ENCODE measurements around the gene RAB1B. TPM values are rescaled to one million over a fixed set of nuclear protein-coding genes. Genes with fewer than 3 reads are reported as not detected.
"Not testable (repeated sequence)": the region's sequence is repeated elsewhere in the genome, so short reads cannot be mapped to it uniquely, and the experiment has no call there.

Gene RAB1B
- total RNA-seq, 4 donors from 2014 or later, result 79.0 to 124 (median 115) TPM

GRCh38 chr11:66271816-66272215, 3.4 kb downstream of the RAB1B start:
- Histone ChIP-seq H3K27ac (no peak overlapping the region), H3K9me3 (no peaks in the 10 kb centered on the region), H3K36me3 (peaks cover 58% of the 10 kb centered on the region), H3K27me3 (no peaks in the 10 kb centered on the region), H3K4me3 (no peak overlapping the region), H3K4me1 (peaks cover 51% of the 10 kb centered on the region)
- no peak for TF ChIP-seq EP300 (IDR thresholded peaks at IDR 0.05)
- TF ChIP-seq CTCF (IDR thresholded peaks at IDR 0.05), result no peak
- no peak for TF ChIP-seq POLR2A (IDR thresholded peaks at IDR 0.05)
- TF ChIP-seq POLR2AphosphoS5 (IDR thresholded peaks at IDR 0.05), result no peak
- 91% methylated on average over 7 of the region's 7 CpGs for WGBS
- DNase-seq (ENCODE audit: low spot score in 2 of 2), result no peak

GRCh38 chr11:66272596-66272995, 4.2 kb downstream of the RAB1B start:
- Histone ChIP-seq H3K4me3 (no peak overlapping the region), H3K27ac (no peak overlapping the region), H3K27me3 (no peaks in the 10 kb centered on the region), H3K36me3 (peaks cover 60% of the 10 kb centered on the region), H3K9me3 (no peaks in the 10 kb centered on the region), H3K4me1 (peaks cover 47% of the 10 kb centered on the region)
- WGBS, result 86% methylated on average over 1 of the region's 2 CpGs
- TF ChIP-seq CTCF (IDR thresholded peaks at IDR 0.05), result no peak
- TF ChIP-seq POLR2A (IDR thresholded peaks at IDR 0.05), result no peak
- no peak for TF ChIP-seq POLR2AphosphoS5 (IDR thresholded peaks at IDR 0.05)
- TF ChIP-seq EP300 (IDR thresholded peaks at IDR 0.05), result no peak
- no peak for DNase-seq (ENCODE audit: low spot score in 2 of 2)

- H3K4me1 ChIP-seq, result peaks cover 49% of the 10 kb centered on the region
- no peaks in the 10 kb centered on the region for H3K9me3 ChIP-seq
- H3K27me3 ChIP-seq, result no peaks in the 10 kb centered on the region
- H3K27ac ChIP-seq, result no peak overlapping the region
- H3K4me3 ChIP-seq, result no peak overlapping the region
- peaks cover 60% of the 10 kb centered on the region for H3K36me3 ChIP-seq
- WGBS, result 54% methylated on average over 1 of the region's 1 CpG
- no peak for DNase-seq (ENCODE audit: low spot score in 2 of 2)
- TF ChIP-seq EP300 (IDR thresholded peaks at IDR 0.05) (no peak), CTCF (IDR thresholded peaks at IDR 0.05) (no peak), POLR2A (IDR thresholded peaks at IDR 0.05) (no peak), POLR2AphosphoS5 (IDR thresholded peaks at IDR 0.05) (no peak)
Measured at GRCh38 chr11:66274219-66274618, 5.8 kb downstream of the RAB1B start.

- TF ChIP-seq CTCF (IDR thresholded peaks at IDR 0.05) (no peak), POLR2AphosphoS5 (IDR thresholded peaks at IDR 0.05) (no peak), POLR2A (IDR thresholded peaks at IDR 0.05) (no peak)
- WGBS, result 91% methylated on average over 8 of the region's 8 CpGs
- H3K4me1 ChIP-seq, result peaks cover 38% of the 10 kb centered on the region
Measured at GRCh38 chr11:66275396-66275795, 7.0 kb downstream of the RAB1B start.

GRCh38 chr11:66275984-66276612, 7.7 kb downstream of the RAB1B start:
- no peak overlapping the region for H3K4me3 ChIP-seq
- H3K27me3 ChIP-seq, result no peaks in the 10 kb centered on the region
- H3K4me1 ChIP-seq, result peaks cover 31% of the 10 kb centered on the region
- no peak for TF ChIP-seq EP300 (IDR thresholded peaks at IDR 0.05)
- no peak for TF ChIP-seq POLR2AphosphoS5 (IDR thresholded peaks at IDR 0.05)
- no peak for TF ChIP-seq CTCF (IDR thresholded peaks at IDR 0.05)
- TF ChIP-seq POLR2A (IDR thresholded peaks at IDR 0.05), result no peak
- DNase-seq (ENCODE audit: low spot score in 2 of 2), result no peak
- H3K9me3 ChIP-seq, result no peaks in the 10 kb centered on the region
- 78% methylated on average over 8 of the region's 14 CpGs for WGBS
- H3K36me3 ChIP-seq, result peaks cover 55% of the 10 kb centered on the region
- no peak overlapping the region for H3K27ac ChIP-seq

More at GRCh38 chr11:66275396-66275795, 7.0 kb downstream of the RAB1B start:
- H3K27me3 ChIP-seq, result no peaks in the 10 kb centered on the region
- no peak overlapping the region for H3K4me3 ChIP-seq
- peaks cover 58% of the 10 kb centered on the region for H3K36me3 ChIP-seq
- no peak for DNase-seq (ENCODE audit: low spot score in 2 of 2)
- no peaks in the 10 kb centered on the region for H3K9me3 ChIP-seq
- H3K27ac ChIP-seq, result no peak overlapping the region

- peaks cover 31% of the 10 kb centered on the region for H3K4me1 ChIP-seq
- peaks cover 54% of the 10 kb centered on the region for H3K36me3 ChIP-seq
- H3K9me3 ChIP-seq; H3K27ac ChIP-seq; H3K4me3 ChIP-seq; DNase-seq (ENCODE audit: low spot score in 2 of 2); H3K27me3 ChIP-seq: not testable (repeated sequence)
- WGBS, result 85% methylated on average over 10 of the region's 13 CpGs
Measured at GRCh38 chr11:66276619-66277018, 8.2 kb downstream of the RAB1B start.

GRCh38 chr11:66277064-66277463, 8.6 kb downstream of the RAB1B start:
- peaks cover 50% of the 10 kb centered on the region for H3K36me3 ChIP-seq
- H3K27ac ChIP-seq; H3K4me3 ChIP-seq; DNase-seq (ENCODE audit: low spot score in 2 of 2); H3K9me3 ChIP-seq; H3K27me3 ChIP-seq: not testable (repeated sequence)
- 72% methylated on average over 4 of the region's 4 CpGs for WGBS
- H3K4me1 ChIP-seq, result peaks cover 34% of the 10 kb centered on the region
